IPS-20b (cell line): ENCODE measurements around the gene SEMA6A.

Source experiments
- H3K27ac ChIP-seq: one replicate; pipeline ENCODE4 v1.5.1; 2013; ENCODE audit warnings: low read length
- H3K27me3 ChIP-seq: 2 replicates; pipeline ENCODE4 v1.6.1; 2013; ENCODE audit warnings: mild to moderate bottlenecking, low read length, inconsistent platforms; ENCODE audit not compliant: insufficient read depth
- H3K36me3 ChIP-seq: 2 replicates; pipeline ENCODE4 v1.6.1; 2013; ENCODE audit warnings: low read depth, mild to moderate bottlenecking, inconsistent platforms, low read length, moderate library complexity; ENCODE audit not compliant: insufficient read depth
- H3K4me1 ChIP-seq: 2 replicates; pipeline ENCODE4 v1.6.1; 2013; ENCODE audit warnings: mild to moderate bottlenecking, control low read depth, inconsistent platforms, low read length, moderate library complexity; ENCODE audit not compliant: insufficient read depth
- H3K4me3 ChIP-seq: 2 replicates; pipeline ENCODE4 v1.5.1; 2013; ENCODE audit warnings: mild to moderate bottlenecking, low read length, inconsistent platforms
- H3K9ac ChIP-seq: 2 replicates; pipeline ENCODE4 v1.6.1; 2013; ENCODE audit warnings: low read depth, mild to moderate bottlenecking, inconsistent platforms, low read length, moderate library complexity
- H3K9me3 ChIP-seq: 2 replicates; pipeline ENCODE4 v1.6.1; 2013; ENCODE audit warnings: mild to moderate bottlenecking, low read depth, low read length, inconsistent platforms; ENCODE audit not compliant: insufficient read depth

Gene SEMA6A

GRCh38 chr5:116575326-116576052 lies 866 bp upstream of the SEMA6A start:
- H3K27me3 ChIP-seq: no peaks in the 10 kb centered on the region
- no peaks in the 10 kb centered on the region for H3K9me3 ChIP-seq
- peak overlapping the region; percentile 82 for H3K4me3 ChIP-seq
- H3K4me1 ChIP-seq: peaks cover 21% of the 10 kb centered on the region
- peak overlapping the region; percentile 13 for H3K27ac ChIP-seq
- peak overlapping the region; percentile 80 for H3K9ac ChIP-seq
- peaks cover 14% of the 10 kb centered on the region; the same call in 1 of the 2 replicates for H3K36me3 ChIP-seq

- no peaks in the 10 kb centered on the region for H3K9me3 ChIP-seq
- peak overlapping the region; percentile 80 for H3K9ac ChIP-seq
- no peaks in the 10 kb centered on the region for H3K27me3 ChIP-seq
- no peak overlapping the region for H3K27ac ChIP-seq
- peaks cover 28% of the 10 kb centered on the region for H3K36me3 ChIP-seq
- peak overlapping the region; percentile 82 for H3K4me3 ChIP-seq
- peaks cover 33% of the 10 kb centered on the region for H3K4me1 ChIP-seq
Measured at GRCh38 chr5:116573702-116574366, 789 bp downstream of the SEMA6A start.

GRCh38 chr5:116573279-116573701 lies 1.3 kb downstream of the SEMA6A start:
- Histone ChIP-seq H3K4me1 (peaks cover 34% of the 10 kb centered on the region), H3K36me3 (peaks cover 34% of the 10 kb centered on the region), H3K27ac (no peak overlapping the region), H3K4me3 (peak overlapping the region; percentile 82), H3K9me3 (no peaks in the 10 kb centered on the region), H3K27me3 (no peaks in the 10 kb centered on the region), H3K9ac (peak overlapping the region; percentile 80)

GRCh38 chr5:116572350-116573278 lies 2.0 kb downstream of the SEMA6A start:
- no peaks in the 10 kb centered on the region for H3K9me3 ChIP-seq
- no peak overlapping the region for H3K27ac ChIP-seq
- no peaks in the 10 kb centered on the region for H3K27me3 ChIP-seq
- peak overlapping the region; percentile 80 for H3K9ac ChIP-seq
- H3K36me3 ChIP-seq: peaks cover 41% of the 10 kb centered on the region
- peaks cover 36% of the 10 kb centered on the region for H3K4me1 ChIP-seq
- H3K4me3 ChIP-seq: peak overlapping the region; percentile 82

GRCh38 chr5:116571568-116572349 lies 2.9 kb downstream of the SEMA6A start:
- H3K4me1 ChIP-seq: peaks cover 42% of the 10 kb centered on the region
- H3K27me3 ChIP-seq: no peaks in the 10 kb centered on the region
- H3K9me3 ChIP-seq: no peaks in the 10 kb centered on the region
- peaks cover 47% of the 10 kb centered on the region for H3K36me3 ChIP-seq
- peak overlapping the region; percentile 80 for H3K9ac ChIP-seq
- H3K4me3 ChIP-seq: peak overlapping the region; percentile 82
- H3K27ac ChIP-seq: no peak overlapping the region

GRCh38 chr5:116569999-116570398 lies 4.6 kb downstream of the SEMA6A start:
- Histone ChIP-seq H3K9ac (peak overlapping the region; percentile 80; the same call in 1 of the 2 replicates), H3K9me3 (no peaks in the 10 kb centered on the region), H3K4me3 (peak overlapping the region; percentile 82), H3K27me3 (no peaks in the 10 kb centered on the region), H3K4me1 (peaks cover 57% of the 10 kb centered on the region), H3K27ac (no peak overlapping the region), H3K36me3 (peaks cover 56% of the 10 kb centered on the region)

GRCh38 chr5:116567106-116567505 lies 7.5 kb downstream of the SEMA6A start:
- Histone ChIP-seq H3K27ac (no peak overlapping the region), H3K27me3 (no peaks in the 10 kb centered on the region), H3K4me3 (peak overlapping the region; percentile 82), H3K9me3 (no peaks in the 10 kb centered on the region), H3K9ac (no peak overlapping the region), H3K4me1 (peaks cover 85% of the 10 kb centered on the region), H3K36me3 (peaks cover 66% of the 10 kb centered on the region)

GRCh38 chr5:116566251-116566650 lies 8.4 kb downstream of the SEMA6A start:
- Histone ChIP-seq H3K9ac (no peak overlapping the region), H3K9me3 (no peaks in the 10 kb centered on the region), H3K27ac (no peak overlapping the region), H3K27me3 (no peaks in the 10 kb centered on the region), H3K4me1 (peaks cover 92% of the 10 kb centered on the region), H3K36me3 (peaks cover 57% of the 10 kb centered on the region), H3K4me3 (peak overlapping the region; percentile 33)

GRCh38 chr5:116564756-116565490 lies 9.7 kb downstream of the SEMA6A start:
- H3K27me3 ChIP-seq: no peaks in the 10 kb centered on the region
- H3K4me3 ChIP-seq: peak overlapping the region; percentile 33; the same call in 1 of the 2 replicates
- H3K27ac ChIP-seq: no peak overlapping the region
- H3K4me1 ChIP-seq: peaks cover 92% of the 10 kb centered on the region
- peaks cover 50% of the 10 kb centered on the region for H3K36me3 ChIP-seq
- no peak overlapping the region for H3K9ac ChIP-seq
- no peaks in the 10 kb centered on the region for H3K9me3 ChIP-seq

GRCh38 chr5:116564312-116564711 lies 10.3 kb downstream of the SEMA6A start:
- Histone ChIP-seq H3K4me1 (peaks cover 93% of the 10 kb centered on the region), H3K4me3 (no peak overlapping the region; the same call in 1 of the 2 replicates), H3K27ac (no peak overlapping the region)

More at GRCh38 chr5:116564312-116564711, 10.3 kb downstream of the SEMA6A start:
- Histone ChIP-seq H3K27me3 (no peaks in the 10 kb centered on the region), H3K9ac (no peak overlapping the region), H3K36me3 (peaks cover 44% of the 10 kb centered on the region), H3K9me3 (no peaks in the 10 kb centered on the region)
